ENCODE measurements around the gene ANXA6. TPM values are rescaled to one million over a fixed set of nuclear protein-coding genes. Genes with fewer than 3 reads are reported as not detected.
A peak's percentile ranks its signal among the peaks of the same experiment; 100 is the strongest.

The ANXA6 gene
- total RNA-seq (628 and 658 TPM in 2 replicates), polyA plus RNA-seq (404 and 448 TPM in 2 replicates)

DNA sequence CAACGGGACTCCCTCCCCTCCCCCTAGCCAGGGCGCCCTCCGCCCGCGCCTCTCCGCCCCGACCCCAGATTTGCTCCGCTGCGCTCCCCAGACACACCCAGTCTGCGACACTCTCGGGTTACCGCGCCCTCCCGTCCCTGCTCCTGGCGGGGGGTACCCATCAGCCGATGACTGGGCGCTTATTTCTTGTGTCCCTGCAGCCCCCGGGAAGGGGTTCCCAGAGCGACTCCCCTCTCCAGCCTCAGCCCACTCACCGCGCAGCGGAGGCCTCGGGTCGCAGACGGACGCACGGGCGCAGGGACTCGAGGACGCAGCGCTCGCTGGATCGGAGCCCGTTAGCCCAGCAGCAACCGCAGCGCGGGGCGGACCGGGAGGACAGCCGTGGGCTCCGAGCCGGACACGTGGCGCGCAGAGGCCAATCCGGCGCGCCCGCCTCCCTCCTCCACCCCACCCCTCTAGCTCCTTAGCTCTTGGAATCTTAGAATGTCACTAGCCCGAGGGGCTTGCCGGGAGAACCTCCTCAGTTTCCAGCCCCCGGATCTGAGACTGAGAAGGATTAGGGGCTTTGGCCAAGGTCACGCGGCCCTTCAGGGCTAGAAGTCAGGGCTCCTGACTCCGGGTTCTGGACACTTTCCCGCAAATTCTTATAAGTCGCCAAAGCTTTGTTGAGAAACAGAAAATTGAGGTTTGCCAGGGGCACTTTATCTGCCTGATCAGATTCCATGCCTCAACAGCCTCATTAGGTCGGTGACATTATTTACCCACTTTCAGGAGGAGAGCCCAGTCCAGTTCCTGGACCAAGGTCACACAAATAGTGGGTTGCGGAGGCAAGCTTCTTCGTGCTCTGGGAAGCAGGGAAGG, at the start of gene ANXA6:
ANXA6 (minus strand) TSS at position 354 of the 861 bp plus-strand sequence. CDS start 9,878 bp downstream, outside the sequence.
- Histone ChIP-seq H3K9me3 (ENCODE audit: low read depth) (no peaks in the 10 kb centered on the region), H3K36me3 (no peaks in the 10 kb centered on the region), H3K4me1 (ENCODE audit: low read depth) (peaks cover 57% of the 10 kb centered on the region), H3K27ac (peak within 1 kb of the TSS; percentile 93), H3K27me3 (no peaks in the 10 kb centered on the region), H3K4me3 (peak within 1 kb of the TSS; percentile 86)
- DNase-seq (ENCODE audit: low read depth in 1 of 2, low spot score in 1 of 2), result peak; percentile 87 to 93
- TF ChIP-seq, protein P1, sequence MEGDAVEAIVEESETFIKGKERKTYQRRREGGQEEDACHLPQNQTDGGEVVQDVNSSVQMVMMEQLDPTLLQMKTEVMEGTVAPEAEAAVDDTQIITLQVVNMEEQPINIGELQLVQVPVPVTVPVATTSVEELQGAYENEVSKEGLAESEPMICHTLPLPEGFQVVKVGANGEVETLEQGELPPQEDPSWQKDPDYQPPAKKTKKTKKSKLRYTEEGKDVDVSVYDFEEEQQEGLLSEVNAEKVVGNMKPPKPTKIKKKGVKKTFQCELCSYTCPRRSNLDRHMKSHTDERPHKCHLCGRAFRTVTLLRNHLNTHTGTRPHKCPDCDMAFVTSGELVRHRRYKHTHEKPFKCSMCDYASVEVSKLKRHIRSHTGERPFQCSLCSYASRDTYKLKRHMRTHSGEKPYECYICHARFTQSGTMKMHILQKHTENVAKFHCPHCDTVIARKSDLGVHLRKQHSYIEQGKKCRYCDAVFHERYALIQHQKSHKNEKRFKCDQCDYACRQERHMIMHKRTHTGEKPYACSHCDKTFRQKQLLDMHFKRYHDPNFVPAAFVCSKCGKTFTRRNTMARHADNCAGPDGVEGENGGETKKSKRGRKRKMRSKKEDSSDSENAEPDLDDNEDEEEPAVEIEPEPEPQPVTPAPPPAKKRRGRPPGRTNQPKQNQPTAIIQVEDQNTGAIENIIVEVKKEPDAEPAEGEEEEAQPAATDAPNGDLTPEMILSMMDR (IDR thresholded peaks at IDR 0.05; ENCODE audit: low read depth, low read length), result no peak

DNA sequence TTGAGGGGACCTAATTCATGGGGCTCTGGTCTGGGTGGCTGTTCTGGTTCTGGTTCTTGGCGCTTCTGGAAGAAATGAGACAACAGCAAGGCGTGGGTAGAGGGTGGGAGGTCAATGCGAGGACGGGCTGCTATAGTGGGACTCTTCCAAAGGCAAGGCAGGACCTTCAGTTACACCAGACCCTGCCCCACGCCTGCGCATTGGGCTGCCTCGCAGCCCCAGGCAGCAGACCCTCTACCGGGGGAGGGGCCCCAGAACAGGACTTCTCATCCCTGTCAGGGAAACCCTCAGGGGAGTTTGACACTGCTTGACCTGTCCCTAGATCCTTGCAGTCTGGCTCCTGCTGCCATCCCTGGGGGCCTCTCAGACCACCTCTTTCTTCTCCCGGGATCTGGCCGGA, 47.8 kb upstream of the ANXA6 start:
- H3K36me3 ChIP-seq, result peaks cover 13% of the 10 kb centered on the region
- TF ChIP-seq, protein P1 (IDR thresholded peaks at IDR 0.05; ENCODE audit: low read depth, low read length), result no peak
- no peak overlapping the region for H3K27ac ChIP-seq
- DNase-seq (ENCODE audit: low read depth in 1 of 2, low spot score in 1 of 2), result no peak
- no peaks in the 10 kb centered on the region for H3K9me3 ChIP-seq (ENCODE audit: low read depth)
- H3K4me1 ChIP-seq (ENCODE audit: low read depth), result peaks cover 23% of the 10 kb centered on the region
- H3K27me3 ChIP-seq, result no peaks in the 10 kb centered on the region
- H3K4me3 ChIP-seq, result no peak overlapping the region

DNA sequence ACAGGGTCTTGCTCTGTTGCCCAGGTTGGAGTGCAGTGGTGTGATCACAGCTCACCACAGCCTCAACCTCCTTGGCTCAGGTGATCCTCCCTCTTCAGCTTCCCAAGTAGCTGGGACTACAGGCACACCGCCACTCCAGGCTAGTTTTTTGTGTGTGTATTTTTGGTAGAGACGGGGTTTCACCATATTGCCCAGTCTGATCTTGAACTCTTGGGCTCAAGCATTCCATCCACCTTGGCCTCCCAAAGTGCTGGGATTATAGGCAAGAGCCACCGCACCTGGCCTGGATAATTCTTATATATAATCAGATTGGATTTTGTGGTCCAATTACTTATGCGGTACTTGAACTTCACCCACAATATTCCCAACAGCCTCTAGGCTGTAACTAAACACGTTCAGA, 46.5 kb upstream of the ANXA6 start:
- DNase-seq (ENCODE audit: low read depth in 1 of 2, low spot score in 1 of 2), result no peak
- Histone ChIP-seq H3K4me3 (no peak overlapping the region), H3K27me3 (no peaks in the 10 kb centered on the region), H3K27ac (no peak overlapping the region), H3K9me3 (ENCODE audit: low read depth) (no peaks in the 10 kb centered on the region), H3K36me3 (peaks cover 13% of the 10 kb centered on the region), H3K4me1 (ENCODE audit: low read depth) (peaks cover 18% of the 10 kb centered on the region)
- TF ChIP-seq, protein P1 (IDR thresholded peaks at IDR 0.05; ENCODE audit: low read depth, low read length), result no peak

DNA sequence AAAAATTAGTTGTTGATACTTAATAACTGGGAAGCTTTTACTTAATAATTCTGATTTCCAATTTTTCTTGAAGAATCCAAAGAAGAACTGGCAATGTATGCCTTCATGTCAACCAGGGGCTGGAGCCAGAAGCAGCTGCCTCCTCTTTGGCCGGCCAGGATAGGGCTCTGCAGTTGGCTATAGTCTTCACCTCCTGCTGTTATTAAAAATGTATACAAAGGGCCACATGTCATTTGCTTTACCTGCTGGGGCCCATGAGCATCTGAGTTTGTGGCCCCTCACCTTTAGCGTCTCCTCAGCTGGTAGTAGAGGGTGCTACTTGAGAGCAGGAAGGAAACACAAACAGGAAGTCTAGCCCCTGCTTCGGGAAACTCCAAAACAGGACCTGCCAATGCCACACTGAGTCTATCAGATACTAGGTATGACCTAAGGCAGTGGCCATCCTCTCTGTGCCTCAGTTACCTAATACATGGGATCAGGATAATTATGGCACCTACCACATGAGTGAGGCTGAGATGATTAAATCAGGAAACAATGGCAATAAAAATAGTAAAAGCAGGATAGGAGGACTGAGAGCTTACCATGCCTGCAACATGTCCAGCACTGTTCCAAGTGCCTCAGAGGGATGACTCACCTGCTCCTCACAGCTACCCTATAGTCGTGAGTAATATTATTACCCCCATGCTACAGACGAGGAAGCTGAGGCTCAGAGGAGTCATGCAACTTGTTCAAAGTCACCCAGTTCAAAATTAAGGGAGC, 45.0 kb upstream of the ANXA6 start:
- H3K27me3 ChIP-seq, result no peaks in the 10 kb centered on the region
- peak in 1 of 2 donors; percentile 89 for DNase-seq (ENCODE audit: low read depth in 1 of 2, low spot score in 1 of 2)
- peaks cover 8% of the 10 kb centered on the region for H3K4me1 ChIP-seq (ENCODE audit: low read depth)
- no peaks in the 10 kb centered on the region for H3K9me3 ChIP-seq (ENCODE audit: low read depth)
- no peak overlapping the region for H3K4me3 ChIP-seq
- H3K27ac ChIP-seq, result no peak overlapping the region
- TF ChIP-seq, protein P1 (IDR thresholded peaks at IDR 0.05; ENCODE audit: low read depth, low read length), result no peak
- peaks cover 18% of the 10 kb centered on the region for H3K36me3 ChIP-seq

DNA sequence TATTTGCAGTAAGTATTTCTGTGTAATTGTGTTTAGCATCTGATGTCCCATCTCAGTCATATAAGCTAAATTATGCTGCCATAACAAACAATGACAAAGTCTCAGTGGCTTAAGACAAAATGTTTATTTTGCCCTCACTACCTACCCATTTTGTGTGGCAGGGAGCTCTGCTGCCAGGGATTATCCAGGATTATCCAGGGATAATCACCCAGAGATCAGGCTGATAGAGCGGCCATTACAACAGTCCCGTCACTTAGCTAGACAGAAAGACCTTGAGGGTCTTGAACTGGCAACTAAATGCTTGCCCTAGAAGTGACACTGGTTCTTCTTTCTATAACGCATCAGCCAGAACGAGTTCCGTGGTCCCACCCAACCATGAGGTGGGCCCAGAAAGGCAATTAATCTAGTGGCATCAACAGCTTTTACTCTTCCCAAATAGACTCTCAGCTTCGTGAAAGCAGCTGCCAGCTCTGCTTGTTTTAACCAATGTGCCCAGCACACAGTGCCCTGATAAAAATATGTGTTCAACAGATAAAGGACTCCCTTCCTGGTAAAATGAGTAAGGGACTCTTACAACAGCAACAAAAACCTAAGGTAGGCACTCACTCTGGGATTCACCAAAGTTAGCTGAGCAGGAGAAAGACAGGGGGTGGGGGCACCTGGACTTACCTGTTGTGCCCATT, 43.5 kb upstream of the ANXA6 start:
- no peak overlapping the region for H3K4me3 ChIP-seq
- H3K4me1 ChIP-seq (ENCODE audit: low read depth), result peaks cover 6% of the 10 kb centered on the region
- TF ChIP-seq, protein P1 (IDR thresholded peaks at IDR 0.05; ENCODE audit: low read depth, low read length), result no peak
- H3K27ac ChIP-seq, result no peak overlapping the region
- no peak for DNase-seq (ENCODE audit: low read depth in 1 of 2, low spot score in 1 of 2)
- H3K27me3 ChIP-seq, result no peaks in the 10 kb centered on the region
- H3K36me3 ChIP-seq, result peaks cover 24% of the 10 kb centered on the region
- H3K9me3 ChIP-seq (ENCODE audit: low read depth), result no peaks in the 10 kb centered on the region

All from cardiac muscle cell (in vitro differentiated cells and primary cell).